Measurements from ENCODE around the gene EPOP. TPM values are rescaled to one million over a fixed set of nuclear protein-coding genes. Genes with fewer than 3 reads are reported as not detected.

The EPOP gene
- total RNA-seq, 2 donors from 2014 or later, result 3.2 to 5.0 TPM

DNA sequence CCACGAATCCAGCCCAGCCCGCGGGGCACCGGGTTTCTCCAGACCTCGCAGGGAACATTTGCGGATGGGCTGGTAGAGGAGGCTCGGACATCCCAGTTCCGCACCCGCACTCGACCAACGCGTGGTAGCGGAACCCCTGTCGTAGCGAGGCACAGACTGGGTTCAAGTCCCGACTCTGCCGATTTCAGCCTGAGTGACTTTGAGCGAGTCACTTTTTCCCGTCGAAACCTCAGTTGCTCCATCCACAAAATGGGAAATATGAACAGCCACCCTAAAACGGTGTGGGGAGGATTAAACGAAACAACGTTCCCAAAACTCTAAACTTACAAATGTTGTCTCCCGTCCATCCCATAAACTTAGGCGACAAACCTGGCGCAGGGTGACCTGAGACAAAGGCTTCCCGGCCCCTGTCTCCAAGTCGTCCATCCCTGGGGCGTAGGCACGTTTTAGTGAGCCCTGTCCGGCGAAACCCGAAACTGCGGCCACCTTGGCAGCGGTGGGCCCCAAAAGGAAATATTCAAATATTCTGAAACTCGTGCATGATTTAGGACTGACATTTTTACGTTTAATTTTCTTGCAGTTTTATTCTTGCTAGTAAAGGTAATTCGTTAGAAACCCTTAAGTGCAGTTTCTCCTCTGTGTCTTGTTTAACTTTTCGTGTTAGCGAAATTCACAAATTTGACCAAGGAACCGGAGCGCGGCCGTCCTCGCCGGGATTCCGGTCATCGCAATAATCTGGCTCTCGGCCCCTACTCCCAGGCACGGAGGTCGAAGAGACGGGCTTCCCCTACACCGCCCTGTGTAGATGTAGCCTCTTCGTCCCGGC lies 28.4 kb upstream of the EPOP start:
- peak overlapping the region; percentile 83 for H3K4me3 Mint-ChIP-seq
- Histone ChIP-seq H3K9me3 (ENCODE audit: control insufficient read depth, low read length) (no peaks in the 10 kb centered on the region), H3K36me3 (ENCODE audit: control insufficient read depth, insufficient read depth, low read length) (peaks cover 12% of the 10 kb centered on the region), H3K9ac (ENCODE audit: extremely low read depth, low read length, poor library complexity, severe bottlenecking) (peak overlapping the region; percentile 45), H3K27ac (ENCODE audit: low read depth, low read length) (no peak overlapping the region), H3K27me3 (ENCODE audit: control insufficient read depth, insufficient read depth, low read length, poor library complexity, severe bottlenecking) (peaks cover 16% of the 10 kb centered on the region), H3K4me3 (ENCODE audit: low read length) (peak overlapping the region; percentile 95), H3K4me1 (ENCODE audit: control insufficient read depth, insufficient read depth, low read length) (no peaks in the 10 kb centered on the region)
- peaks cover 10% of the 10 kb centered on the region for H3K36me3 Mint-ChIP-seq (ENCODE audit: low read depth)
- peaks cover 58% of the 10 kb centered on the region for H3K27me3 Mint-ChIP-seq (ENCODE audit: insufficient read depth)
- 3 to 5% methylated on average over 32 to 55 of the region's 55 CpGs for WGBS, 2 experiments (ENCODE audit: insufficient coverage in 1 of 2, insufficient read length in 1 of 2)
- no peak for DNase-seq
- TF ChIP-seq, protein P1, sequence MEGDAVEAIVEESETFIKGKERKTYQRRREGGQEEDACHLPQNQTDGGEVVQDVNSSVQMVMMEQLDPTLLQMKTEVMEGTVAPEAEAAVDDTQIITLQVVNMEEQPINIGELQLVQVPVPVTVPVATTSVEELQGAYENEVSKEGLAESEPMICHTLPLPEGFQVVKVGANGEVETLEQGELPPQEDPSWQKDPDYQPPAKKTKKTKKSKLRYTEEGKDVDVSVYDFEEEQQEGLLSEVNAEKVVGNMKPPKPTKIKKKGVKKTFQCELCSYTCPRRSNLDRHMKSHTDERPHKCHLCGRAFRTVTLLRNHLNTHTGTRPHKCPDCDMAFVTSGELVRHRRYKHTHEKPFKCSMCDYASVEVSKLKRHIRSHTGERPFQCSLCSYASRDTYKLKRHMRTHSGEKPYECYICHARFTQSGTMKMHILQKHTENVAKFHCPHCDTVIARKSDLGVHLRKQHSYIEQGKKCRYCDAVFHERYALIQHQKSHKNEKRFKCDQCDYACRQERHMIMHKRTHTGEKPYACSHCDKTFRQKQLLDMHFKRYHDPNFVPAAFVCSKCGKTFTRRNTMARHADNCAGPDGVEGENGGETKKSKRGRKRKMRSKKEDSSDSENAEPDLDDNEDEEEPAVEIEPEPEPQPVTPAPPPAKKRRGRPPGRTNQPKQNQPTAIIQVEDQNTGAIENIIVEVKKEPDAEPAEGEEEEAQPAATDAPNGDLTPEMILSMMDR (conservative IDR thresholded peaks at IDR 0.05), result no peak
- peaks cover 40% of the 10 kb centered on the region for H3K4me1 Mint-ChIP-seq
- no peaks in the 10 kb centered on the region for H3K9me3 Mint-ChIP-seq
- peak overlapping the region; percentile 84 for H3K27ac Mint-ChIP-seq

DNA sequence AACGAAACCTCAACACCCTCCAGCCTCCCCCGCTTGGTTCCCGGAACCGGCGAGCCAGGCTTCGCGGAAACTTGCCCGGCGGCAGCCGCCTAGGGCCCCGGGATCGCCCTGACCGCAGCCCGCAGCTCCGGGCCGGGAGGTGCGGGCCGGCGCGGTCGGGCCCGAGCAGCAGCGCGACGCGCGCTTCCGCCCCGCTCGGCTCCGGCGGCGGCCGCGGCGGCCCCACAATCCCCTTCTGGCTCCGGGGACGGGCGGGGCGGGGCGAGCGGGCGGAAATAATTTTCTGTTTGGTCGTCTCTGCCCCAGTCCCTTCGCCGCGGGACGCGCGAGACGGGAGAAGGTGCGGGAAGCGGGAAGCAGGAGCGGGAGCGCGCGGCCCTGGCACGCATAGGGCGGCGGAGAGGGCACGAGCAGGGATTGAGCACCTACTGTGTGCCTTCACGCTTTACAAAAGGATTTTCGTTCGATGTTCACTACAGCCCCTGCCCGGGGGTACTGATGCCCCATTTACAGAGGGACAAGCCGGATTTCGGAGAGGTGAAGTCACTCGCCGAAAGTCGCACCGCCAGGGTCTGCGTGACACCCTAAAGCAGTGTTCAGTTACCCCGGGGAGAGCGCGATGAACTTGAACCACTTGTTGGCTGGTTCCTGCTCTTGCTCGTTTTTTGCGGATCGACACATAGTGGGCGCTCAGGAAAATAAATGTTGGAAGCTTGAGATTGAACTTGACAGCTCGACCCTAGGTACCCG lies 27.6 kb upstream of the EPOP start:
- H3K9me3 ChIP-seq (ENCODE audit: control insufficient read depth, low read length), result no peaks in the 10 kb centered on the region
- H3K27ac ChIP-seq (ENCODE audit: low read depth, low read length), result no peak overlapping the region
- H3K27me3 ChIP-seq (ENCODE audit: control insufficient read depth, insufficient read depth, low read length, poor library complexity, severe bottlenecking), result peaks cover 16% of the 10 kb centered on the region
- Mint-ChIP-seq H3K9me3 (no peaks in the 10 kb centered on the region), H3K4me1 (peaks cover 34% of the 10 kb centered on the region), H3K4me3 (peak overlapping the region; percentile 83), H3K27ac (peak overlapping the region; percentile 84), H3K27me3 (ENCODE audit: insufficient read depth) (peaks cover 64% of the 10 kb centered on the region), H3K36me3 (ENCODE audit: low read depth) (peaks cover 2% of the 10 kb centered on the region)
- H3K36me3 ChIP-seq (ENCODE audit: control insufficient read depth, insufficient read depth, low read length), result peaks cover 4% of the 10 kb centered on the region
- peak overlapping the region; percentile 95 for H3K4me3 ChIP-seq (ENCODE audit: low read length)
- no peaks in the 10 kb centered on the region for H3K4me1 ChIP-seq (ENCODE audit: control insufficient read depth, insufficient read depth, low read length)
- peak overlapping the region; percentile 51 for H3K9ac ChIP-seq (ENCODE audit: extremely low read depth, low read length, poor library complexity, severe bottlenecking)
- WGBS, 2 experiments (ENCODE audit: insufficient coverage in 1 of 2, insufficient read length in 1 of 2), result 0 to 1% methylated on average over 47 to 81 of the region's 81 CpGs
- DNase-seq, result peak; percentile 95
- TF ChIP-seq, protein P1 (conservative IDR thresholded peaks at IDR 0.05), result no peak

GRCh38 chr17:38701504-38702165 lies 26.9 kb upstream of the EPOP start:
- peaks cover 69% of the 10 kb centered on the region for H3K27me3 Mint-ChIP-seq (ENCODE audit: insufficient read depth)

More at GRCh38 chr17:38701504-38702165, 26.9 kb upstream of the EPOP start:
- no peak for DNase-seq
- H3K4me1 ChIP-seq (ENCODE audit: control insufficient read depth, insufficient read depth, low read length), result no peaks in the 10 kb centered on the region
- Mint-ChIP-seq H3K27ac (peak overlapping the region; percentile 61), H3K4me3 (peak overlapping the region; percentile 83), H3K9me3 (no peaks in the 10 kb centered on the region), H3K4me1 (peaks cover 27% of the 10 kb centered on the region), H3K36me3 (ENCODE audit: low read depth) (no peaks in the 10 kb centered on the region)
- TF ChIP-seq, protein P1 (conservative IDR thresholded peaks at IDR 0.05), result no peak
- WGBS, 2 experiments (ENCODE audit: insufficient coverage in 1 of 2, insufficient read length in 1 of 2), result 17 to 32% methylated on average over 11 to 25 of the region's 25 CpGs
- H3K9ac ChIP-seq (ENCODE audit: extremely low read depth, low read length, poor library complexity, severe bottlenecking), result peak overlapping the region; percentile 51
- H3K27ac ChIP-seq (ENCODE audit: low read depth, low read length), result no peak overlapping the region
- H3K9me3 ChIP-seq (ENCODE audit: control insufficient read depth, low read length), result no peaks in the 10 kb centered on the region
- no peaks in the 10 kb centered on the region for H3K36me3 ChIP-seq (ENCODE audit: control insufficient read depth, insufficient read depth, low read length)
- H3K27me3 ChIP-seq (ENCODE audit: control insufficient read depth, insufficient read depth, low read length, poor library complexity, severe bottlenecking), result peaks cover 16% of the 10 kb centered on the region
- peak overlapping the region; percentile 95 for H3K4me3 ChIP-seq (ENCODE audit: low read length)

All from endodermal cell (in vitro differentiated cells).